Activated T-cell treated with anti-CD3 and anti-CD28 coated beads for 1 hour (primary cell): ENCODE measurements around the gene LBH.

Experiments used
- DNase-seq: peaks from one replicate; pipeline ENCODE4 v3.0.0-alpha.2; 2020; ENCODE audit warnings: low read depth

LBH gene

DNA sequence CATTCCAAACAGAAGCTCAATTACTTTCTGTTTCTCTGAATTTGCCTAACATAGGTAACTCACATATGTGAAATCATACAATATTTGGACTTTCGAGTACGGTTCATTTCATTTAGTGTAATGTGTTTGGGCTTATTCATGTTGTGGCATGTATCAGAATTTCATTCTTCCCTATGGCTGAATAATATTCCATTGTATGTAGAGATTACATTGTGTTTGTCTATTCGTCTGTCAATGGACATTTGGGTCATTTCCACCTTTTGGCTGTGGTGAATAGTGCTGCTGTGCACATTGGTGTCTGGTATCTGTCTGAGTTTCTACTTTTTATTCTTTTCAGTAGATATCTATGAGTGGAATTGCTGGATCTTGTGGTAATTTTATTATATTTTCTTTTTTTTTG lies 43.9 kb downstream of the LBH start:
- no peak for DNase-seq

DNA sequence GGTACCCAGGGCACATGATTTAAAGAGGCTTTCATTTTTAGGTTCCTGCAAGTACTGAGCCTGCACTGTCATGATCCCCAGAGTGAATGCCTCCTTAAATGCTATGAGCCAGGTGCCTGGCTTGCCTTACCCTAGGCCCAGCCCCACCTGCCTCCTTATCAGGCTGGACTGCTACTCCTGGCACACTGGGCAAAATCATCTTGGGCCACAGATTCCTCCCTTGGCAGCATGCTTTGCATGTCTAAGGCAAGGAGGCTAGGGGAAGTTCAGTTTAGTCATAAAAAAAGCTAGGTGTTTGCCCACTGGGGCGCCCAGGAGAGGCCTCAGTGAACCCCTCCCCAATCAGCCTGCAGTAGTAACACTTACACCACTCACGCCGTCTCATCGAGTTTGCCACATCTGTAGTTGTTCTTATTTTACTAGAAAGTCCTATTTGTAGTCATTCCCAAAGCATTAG lies 45.1 kb downstream of the LBH start:
- no peak for DNase-seq

- DNase-seq: no peak
Observed at GRCh38 chr2:30277582-30277981, 46.2 kb downstream of the LBH start.

GRCh38 chr2:30278419-30278818 lies 47.1 kb downstream of the LBH start:
- no peak for DNase-seq

DNA sequence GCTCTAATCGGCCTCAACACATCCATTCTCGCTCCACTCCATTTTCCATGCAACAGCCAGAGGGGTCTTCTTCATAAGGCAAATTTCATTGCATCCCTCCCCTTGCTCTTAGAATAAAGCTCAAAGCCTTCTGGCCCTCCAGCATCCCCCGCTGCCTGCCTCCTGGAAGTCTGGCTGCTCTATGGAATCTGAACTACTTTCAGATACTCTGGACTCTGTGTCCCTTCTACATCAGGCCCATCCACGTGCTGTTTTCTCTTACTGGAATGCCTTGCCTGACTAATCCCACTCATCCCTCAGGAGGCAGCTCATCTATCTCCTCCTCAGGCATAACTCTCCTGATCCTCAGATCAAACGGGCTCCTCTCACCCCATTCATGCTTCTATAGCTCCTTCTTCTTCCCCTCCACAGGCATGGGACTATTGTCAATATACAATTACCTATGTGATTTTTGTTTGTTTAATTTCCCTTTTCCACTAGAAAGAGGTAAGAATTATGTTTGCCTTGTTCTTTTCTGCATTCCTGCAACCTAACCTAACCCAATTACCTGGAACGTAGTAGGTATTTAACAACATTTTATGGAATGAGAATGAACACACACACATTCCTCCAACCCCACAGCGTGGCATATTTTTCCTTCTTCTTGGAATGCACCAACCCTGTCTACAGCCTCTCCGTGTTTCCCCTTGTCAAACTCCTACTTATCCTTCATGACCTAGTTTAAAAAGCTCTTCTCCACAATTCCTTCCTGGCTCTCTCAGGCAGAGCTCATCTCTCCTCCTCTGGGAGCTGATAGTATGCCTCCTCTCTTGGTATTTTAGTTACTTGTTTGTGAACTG lies 49.5 kb downstream of the LBH start:
- DNase-seq: no peak

GRCh38 chr2:30282081-30282480 lies 50.7 kb downstream of the LBH start:
- no peak for DNase-seq

GRCh38 chr2:30282721-30283120 lies 51.4 kb downstream of the LBH start:
- DNase-seq: no peak

- DNase-seq: no peak
Observed at GRCh38 chr2:30283931-30284565, 52.7 kb downstream of the LBH start.

DNA sequence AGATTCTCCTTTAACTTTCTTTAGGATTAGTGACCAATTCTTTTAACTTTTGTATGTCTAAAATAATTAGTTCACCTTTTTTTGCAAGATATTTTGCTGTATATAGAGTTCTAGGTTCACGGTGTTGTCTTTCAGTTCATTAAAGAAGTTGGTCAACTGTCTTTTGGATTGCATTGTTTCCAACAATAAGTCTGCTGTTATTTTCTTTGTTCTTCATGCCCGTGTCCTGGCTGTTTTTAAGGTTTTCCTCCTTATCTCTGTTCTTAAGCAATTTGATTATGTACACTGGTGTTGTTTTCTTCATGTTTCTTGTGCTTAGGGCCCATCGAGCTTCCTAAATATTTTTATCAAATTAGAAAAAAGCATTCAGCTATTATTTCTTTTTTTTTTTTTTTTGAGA lies 54.4 kb downstream of the LBH start:
- DNase-seq: no peak

- DNase-seq: no peak
Observed at GRCh38 chr2:30287190-30287840, 56.0 kb downstream of the LBH start.

DNA sequence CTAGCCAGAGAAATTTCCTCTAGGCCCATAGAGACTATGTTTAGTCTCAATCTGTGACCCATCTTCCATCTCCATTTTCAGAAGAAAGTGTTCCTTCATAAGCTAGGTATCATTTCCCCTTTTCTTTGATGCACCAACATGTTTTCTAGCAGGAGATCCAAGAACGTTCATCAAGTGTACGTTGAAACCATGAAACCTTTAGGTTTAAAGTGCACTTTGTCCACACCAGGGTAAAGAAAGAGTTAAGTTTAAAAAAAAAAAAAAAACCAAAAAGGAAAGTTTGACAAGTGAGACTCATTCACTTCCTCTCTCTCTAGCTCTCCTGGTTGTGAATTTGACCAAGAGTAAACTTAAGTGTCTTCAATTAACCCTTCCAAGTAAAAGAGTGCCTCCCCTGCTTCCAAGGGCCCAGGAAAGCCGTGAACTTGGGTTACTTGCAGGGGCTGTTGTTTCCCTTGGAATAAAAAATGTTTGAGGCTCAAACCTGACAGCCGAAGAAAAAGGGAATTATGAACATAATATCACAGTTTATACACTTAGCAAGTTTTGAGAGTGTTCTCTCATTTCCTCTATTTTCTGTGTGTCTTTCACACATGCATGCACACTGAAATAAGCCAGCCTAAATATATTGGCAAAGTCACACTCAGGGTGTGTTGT lies 56.7 kb downstream of the LBH start:
- no peak for DNase-seq

- no peak for DNase-seq
Observed at GRCh38 chr2:30288561-30288960, 57.2 kb downstream of the LBH start.

- no peak for DNase-seq
Observed at GRCh38 chr2:30293303-30293921, 62.1 kb downstream of the LBH start.

DNA sequence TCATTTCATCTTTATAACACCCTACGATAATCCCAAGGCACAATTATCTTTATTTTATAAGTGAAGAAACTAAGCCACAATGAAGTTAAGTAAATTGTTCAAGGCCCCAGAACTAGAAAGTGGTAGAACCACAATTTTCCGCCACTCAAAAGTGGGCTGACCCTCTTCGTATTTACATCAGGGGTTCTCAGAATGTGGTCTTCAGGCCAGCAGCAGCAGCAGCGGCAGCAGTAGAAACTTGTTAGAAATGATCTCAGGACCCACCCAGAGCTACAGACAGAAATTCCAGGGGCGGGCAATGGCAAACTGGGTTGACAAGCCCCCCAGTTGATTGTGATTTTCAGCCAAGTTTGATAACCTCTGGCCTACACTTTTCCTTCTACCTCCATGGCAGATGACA lies 62.8 kb downstream of the LBH start:
- no peak for DNase-seq

DNA sequence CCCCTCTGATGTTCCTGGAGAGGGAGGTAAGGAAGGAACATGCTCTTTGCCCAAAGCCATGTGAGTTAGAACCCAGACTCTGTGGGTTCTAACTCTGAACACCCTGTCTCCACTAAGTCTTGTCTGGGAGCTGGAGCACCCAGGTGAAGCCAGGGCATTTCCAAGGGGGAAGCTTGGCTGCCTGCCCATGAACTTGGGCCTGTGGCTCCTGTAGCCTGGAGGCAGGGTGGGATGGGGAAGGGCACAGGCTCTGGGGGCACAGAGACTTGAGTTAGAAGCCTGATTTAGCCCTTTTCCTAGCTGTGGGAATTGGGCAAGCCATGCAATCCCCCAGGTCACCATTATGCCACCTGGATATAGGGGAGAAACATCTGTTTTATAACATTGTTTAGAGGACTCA lies 65.2 kb downstream of the LBH start:
- DNase-seq: no peak

GRCh38 chr2:30298302-30298701 lies 67.0 kb downstream of the LBH start:
- no peak for DNase-seq

DNA sequence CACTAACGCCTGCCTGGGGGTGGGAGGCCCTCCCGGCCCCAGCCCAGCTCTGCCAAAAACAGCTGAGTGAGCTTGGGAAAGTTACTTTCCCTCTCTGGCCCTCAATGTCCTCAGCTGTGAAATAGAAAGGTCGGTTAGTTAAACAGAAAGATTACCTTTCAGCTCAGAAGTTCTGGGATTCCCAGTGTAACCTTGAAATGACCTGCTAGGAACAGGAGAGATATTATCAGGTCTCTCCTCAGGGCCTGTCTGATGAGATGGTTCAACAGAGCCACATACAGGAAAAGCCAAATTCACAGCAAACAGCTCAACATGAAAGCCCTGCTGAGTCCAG lies 68.8 kb downstream of the LBH start:
- DNase-seq: no peak

DNA sequence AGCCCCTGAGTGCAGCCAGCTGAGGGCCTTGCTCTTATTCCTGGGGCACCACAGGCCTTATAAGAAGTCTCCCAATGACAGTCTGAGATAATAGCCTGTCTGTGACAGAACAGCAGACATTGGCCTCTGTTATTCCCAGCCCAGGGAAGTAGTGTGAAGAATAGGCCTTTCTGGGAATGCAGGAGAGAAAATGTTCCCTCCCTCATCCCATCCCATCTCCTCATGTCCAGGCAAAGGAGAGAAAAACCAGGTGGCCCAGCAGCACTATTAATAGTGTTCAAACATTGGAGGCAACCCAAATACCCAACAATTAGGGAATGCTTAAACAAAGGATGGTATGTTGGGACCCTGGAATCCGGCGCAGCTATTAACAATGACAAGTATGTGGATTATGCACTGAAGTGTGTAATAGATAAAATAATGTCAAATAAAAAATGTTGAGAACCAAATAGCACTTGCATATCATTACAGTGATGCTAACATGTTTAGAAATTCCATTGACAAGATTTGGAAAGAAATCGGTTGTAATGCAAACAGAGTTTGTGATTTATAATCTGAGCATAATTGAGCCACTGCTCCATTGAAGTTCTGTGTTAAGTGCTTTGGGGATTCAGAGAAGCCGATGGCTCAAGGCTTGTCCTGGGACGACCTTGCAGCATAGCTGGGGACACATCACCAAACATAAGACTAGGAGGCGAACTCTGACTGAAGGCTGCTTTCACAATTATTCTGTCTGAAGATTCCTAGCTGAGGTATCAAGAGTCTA lies 69.3 kb downstream of the LBH start:
- DNase-seq: no peak

DNA sequence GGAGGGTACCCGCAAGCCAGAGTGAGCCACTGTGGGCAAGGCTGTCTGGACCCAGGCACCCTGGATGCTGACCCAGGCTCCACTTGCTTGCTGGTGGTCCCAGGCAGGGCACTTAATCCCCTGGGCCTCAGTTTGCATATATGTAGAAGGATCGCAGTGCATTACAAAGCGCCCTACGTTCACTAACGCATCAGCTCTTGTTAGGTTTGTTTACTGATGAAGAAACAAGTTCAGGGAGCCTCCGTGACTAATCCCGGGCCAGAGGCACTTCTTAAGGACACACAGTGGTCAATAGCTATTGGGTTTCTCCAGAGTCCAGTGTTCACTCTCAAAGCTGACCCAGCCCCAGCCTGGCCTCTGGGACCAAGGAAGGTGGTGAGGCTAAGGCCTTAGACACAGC lies 70.2 kb downstream of the LBH start:
- DNase-seq: no peak

- DNase-seq: no peak
Observed at GRCh38 chr2:30302566-30302965, 71.2 kb downstream of the LBH start.

DNA sequence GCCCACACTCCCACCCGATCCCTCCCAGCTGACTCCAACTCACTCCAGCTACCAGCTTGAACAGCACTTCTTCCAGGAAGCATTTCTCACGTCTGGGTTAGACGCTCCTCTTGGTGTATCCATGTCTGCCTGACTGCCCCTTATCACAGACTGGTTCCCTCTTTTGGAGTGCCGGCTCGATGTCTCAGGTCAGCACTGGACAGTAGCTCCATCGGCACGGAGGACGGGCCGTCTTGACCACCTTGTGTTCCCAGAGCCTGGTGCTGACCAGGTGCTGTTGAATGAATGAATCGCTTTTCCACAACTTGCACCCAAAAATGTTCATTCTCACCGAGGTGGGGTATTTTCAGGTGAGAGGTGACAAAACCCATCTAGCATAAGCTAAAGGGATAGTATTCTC lies 71.8 kb downstream of the LBH start:
- no peak for DNase-seq

GRCh38 chr2:30305235-30305634 lies 73.9 kb downstream of the LBH start:
- no peak for DNase-seq
